Measurements from ENCODE around the gene ITSN1.
"Not testable (repeated sequence)": the region's sequence is repeated elsewhere in the genome, so short reads cannot be mapped to it uniquely, and the experiment has no call there.

Gene ITSN1

GRCh38 chr21:33651965-33652680, 9.8 kb downstream of the ITSN1 start:
- no peak for DNase-seq (ENCODE audit: low spot score)

GRCh38 chr21:33654412-33654811, 12.1 kb downstream of the ITSN1 start:
- no peak for DNase-seq (ENCODE audit: low spot score)

GRCh38 chr21:33655588-33656221, 13.4 kb downstream of the ITSN1 start:
- DNase-seq (ENCODE audit: low spot score), result peak; percentile 50

DNA sequence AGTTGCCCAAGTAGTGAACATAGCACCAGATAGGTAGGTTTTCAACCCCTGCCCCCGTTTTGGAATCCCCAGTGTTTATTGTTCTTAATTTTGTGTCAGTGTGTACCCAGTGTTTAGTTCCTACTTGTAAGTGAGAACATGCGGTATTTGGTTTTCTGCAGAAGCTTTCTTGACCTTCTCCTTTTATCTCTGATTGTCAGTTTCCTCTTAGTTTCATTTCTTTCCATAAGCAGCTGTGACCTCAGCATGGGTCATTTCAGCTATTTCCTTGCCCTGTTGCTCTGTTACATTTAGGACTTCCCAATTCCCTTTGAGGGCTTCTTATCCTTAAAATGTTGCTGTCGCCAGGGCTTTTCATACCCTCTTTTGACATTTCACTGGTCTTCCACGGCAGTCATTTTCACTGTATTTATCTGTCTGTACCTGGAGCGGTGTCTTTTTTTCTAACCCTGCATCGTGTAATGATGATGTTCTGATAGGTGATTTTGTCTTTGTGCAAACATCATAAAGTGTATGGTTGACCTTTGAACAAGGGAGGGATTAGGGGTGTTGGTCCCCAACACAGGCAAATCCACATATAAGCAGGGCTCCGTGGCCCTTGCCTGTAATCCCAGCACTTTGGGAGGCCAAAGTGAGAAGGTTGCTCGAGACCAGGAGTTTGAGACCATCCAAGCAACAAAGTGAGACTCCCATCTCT, 15.0 kb downstream of the ITSN1 start:
- DNase-seq (ENCODE audit: low spot score), result no peak

DNA sequence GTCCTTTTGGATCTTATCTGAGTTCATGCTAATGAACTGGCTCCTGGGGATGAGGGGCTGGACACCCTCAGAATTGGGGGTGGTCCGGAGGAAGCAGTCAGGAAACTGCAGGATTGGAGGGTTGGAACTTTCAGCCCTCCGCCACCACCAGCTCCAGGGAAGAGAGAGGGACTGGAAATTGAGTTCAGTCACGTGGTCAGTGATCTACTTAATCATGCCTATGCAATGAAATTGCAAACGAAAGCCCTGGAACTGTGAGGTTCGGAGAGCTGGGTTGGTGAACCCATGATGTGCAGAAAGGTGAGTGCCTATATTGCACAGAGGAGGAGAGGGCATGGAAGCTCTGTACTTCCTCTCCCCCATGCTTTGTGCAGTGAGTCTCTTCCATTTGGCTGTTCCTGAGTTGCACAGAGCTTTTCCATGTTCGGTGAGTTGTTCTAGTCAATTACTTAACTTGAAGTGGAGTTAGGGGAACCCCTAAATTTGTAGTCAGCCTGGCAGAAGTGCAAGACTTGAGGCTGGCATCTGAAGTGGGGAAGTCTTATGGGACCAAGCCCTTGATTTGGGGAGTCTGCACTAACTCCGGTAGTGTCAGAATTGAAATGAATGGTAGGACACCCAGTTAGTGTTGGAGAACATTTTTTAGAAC, 16.7 kb downstream of the ITSN1 start:
- no peak for DNase-seq (ENCODE audit: low spot score)

DNA sequence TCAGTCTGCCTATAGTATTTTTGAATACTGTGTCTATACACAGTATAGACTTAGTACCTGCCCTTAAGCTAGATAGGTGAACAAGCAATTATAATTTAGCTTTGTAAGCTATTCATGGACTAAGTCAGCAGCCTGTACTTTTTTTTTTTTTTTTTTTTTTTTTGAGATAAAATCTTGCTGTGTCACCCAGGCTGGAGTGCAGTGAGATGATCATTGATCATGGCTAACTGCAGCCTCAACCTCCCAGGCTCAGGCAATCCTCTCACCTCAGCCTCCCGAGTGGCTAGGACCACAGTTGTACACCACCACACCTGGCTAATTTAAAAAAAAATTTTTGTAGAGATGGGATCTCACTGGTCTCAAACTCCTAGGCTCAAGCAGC, 17.3 kb downstream of the ITSN1 start:
- DNase-seq (ENCODE audit: low spot score), result no peak

DNA sequence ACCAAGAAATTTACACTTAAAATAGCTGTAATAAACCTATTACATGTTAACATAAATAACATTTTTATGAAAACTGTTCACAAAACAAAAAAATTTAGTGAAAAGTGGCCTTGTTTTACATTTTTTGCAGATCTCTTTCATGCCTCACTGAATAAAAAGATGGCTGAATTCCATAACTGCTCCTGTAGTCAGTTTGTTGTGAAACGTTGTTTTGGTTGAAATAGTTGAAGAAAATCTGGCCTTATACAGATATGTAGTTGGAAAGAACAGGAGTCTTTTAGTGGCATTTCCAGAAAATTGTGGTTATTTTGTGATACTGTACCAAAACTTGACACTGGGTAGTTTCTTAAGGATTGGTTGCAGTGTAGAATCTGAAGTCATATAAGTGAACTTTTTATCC, 18.1 kb downstream of the ITSN1 start:
- peak; percentile 41 for DNase-seq (ENCODE audit: low spot score)

DNA sequence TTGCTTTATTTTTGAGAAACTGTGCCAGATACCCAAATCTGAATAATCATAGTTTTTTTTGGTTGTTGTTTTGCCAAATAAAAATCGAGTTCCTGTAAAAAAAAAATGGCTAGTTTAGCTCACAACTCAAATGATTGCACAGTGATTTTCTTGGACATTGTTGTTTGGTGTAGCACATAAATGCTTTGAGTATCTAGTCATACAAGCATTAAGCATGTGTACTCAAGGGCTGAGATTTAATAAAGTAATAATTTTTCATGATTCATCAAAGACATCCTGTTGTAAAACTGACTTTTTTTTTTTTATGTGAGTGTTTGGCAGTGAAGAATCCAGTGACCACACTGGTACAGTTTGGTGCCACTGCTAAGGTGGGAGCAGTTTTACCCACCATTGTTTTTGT, 18.8 kb downstream of the ITSN1 start:
- DNase-seq (ENCODE audit: low spot score), result no peak

GRCh38 chr21:33662046-33662445, 19.7 kb downstream of the ITSN1 start:
- no peak for DNase-seq (ENCODE audit: low spot score)

GRCh38 chr21:33663241-33663640, 20.9 kb downstream of the ITSN1 start:
- DNase-seq (ENCODE audit: low spot score), result no peak

DNA sequence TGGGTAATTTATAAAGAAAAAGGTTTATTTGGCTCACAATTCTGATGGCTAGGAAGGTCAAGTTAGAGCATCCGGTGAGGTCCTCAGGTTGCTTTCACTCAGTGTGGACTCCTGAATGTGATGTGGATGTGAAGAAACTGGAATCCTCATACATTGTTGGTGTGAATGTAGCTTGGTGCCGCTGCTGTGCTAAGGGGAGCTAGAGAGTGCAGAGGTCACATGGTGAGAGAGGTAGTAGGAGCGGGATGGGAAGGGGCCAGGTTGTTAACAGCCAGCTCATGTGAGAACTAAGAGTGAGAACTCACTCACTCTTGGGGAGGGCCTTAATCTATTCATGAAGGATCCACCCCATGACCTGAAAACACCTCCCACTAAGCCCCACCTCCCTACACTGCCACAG, 21.8 kb downstream of the ITSN1 start:
- DNase-seq (ENCODE audit: low spot score), result no peak

GRCh38 chr21:33666153-33666552, 23.9 kb downstream of the ITSN1 start:
- peak; percentile 27 for DNase-seq (ENCODE audit: low spot score)

- DNase-seq (ENCODE audit: low spot score), result no peak
These were observed 25.3 kb downstream of the ITSN1 start for GRCh38 chr21:33667636-33668035.

DNA sequence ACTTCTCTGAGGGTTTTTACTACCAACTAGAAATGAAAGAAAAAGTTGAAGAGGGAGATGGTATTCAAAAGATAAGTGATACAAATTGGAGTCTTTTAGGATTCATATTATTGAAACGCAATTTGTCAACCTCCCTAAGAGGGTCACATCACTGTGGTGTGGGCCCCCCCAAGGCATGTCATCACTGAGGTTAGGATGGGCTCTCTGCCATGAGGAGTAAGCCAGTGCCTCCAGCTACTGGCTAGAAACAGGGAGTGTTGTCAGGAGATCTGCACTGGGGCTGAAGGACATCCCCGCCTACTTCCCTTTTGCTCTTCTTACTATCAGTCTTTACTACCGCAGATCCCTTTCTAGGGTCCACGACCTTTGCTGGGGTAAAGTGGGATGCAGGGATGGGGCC, 25.9 kb downstream of the ITSN1 start:
- peak; percentile 53 for DNase-seq (ENCODE audit: low spot score)

DNA sequence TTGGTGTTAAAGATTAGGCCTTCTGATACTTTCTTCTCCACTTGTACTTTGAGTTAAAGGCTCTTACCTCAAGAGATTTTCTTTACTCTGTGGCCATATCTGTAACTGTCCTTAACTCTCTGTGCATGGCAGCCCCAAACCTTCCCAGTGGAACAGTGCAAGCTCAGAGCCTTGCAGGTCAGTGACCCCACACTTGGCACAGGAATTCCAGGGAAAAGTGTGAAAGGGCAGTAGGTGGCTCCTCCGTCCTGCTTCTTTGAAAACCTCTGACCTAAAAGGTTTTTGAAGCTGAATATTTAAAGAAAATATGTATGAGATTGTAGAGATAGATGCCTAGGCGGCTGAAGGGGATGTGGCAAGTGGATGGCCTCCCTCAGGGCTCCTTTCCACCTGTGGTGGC, 26.3 kb downstream of the ITSN1 start:
- no peak for DNase-seq (ENCODE audit: low spot score)

DNA sequence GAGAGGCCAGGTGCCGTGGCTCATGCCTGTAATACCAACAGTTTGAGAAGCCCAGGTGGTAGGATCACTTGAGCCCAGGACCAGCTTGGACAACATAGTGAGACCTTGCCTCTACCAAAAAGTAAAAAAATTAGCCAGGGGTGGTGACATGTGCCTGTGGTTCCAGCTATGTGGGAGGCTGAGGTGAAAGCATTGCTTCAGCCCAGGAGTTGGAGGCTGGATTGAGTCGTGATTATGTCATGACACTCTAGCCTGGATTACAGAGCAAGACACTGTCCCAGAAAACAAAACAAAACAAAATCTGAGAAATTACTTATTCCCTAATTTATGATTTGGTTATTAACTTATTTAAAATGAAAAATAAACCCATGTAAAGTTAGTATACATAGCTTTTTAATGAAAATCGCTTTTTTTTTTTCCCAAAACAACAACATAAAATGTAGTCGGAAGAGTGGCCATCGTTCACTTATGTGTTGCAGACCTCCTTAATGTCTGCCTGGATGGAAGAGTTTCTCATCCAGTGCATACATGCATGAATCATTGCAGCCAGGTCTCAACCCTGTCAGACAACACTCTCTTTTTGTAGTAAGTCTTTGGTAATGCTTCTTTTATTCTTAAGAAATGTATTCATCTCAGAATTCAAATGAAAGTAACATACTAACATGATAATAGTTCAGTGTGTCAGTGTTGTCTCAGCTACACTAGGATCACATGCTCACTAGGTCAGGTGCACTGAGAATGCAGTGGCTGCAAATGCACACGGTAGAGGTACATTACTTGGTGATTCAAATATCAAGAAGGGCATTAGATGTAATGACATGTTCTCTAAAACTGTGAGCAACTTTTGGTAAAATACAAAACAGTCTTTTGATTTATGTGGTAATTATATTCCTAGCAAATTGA, 28.0 kb downstream of the ITSN1 start:
- DNase-seq (ENCODE audit: low spot score), result no peak

DNA sequence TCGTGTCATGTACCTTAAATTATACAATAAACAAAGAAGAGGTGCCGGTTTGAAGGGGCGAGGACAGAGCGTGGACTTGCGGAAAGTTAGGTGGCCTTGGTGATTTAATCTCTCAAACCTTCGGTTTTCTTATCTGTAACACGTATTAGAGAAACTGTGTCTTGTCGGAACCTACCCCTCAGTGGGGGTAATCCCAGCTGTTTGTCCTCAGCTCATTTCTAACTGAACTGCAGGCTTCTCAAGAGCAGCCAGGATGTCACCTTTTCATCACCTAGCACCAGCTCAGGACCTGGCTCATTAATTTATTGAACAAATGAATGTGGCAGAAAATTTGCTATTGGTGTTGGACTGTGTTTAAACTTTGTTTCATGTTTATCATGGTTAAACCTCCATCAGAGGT, 31.2 kb downstream of the ITSN1 start:
- DNase-seq (ENCODE audit: low spot score), result no peak

DNA sequence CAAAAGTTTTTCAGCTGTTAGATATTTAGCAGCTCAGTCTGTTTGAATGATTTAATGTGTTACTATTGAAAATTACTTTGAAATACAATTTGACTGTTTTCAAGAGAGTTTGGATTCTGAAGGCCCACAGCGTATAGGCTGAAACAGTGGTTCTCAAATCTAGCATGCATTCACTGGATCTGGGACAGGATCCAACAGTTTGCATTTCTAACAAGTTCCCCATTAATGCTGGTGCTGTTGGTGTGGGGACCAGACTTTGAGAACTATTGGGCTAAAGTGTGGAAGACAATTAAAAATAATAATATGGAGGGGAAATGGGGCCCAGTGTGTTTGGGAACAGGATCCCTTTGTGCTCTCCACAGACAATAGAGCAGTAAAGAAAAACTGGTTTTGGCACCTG, 31.9 kb downstream of the ITSN1 start:
- DNase-seq (ENCODE audit: low spot score), result no peak

DNA sequence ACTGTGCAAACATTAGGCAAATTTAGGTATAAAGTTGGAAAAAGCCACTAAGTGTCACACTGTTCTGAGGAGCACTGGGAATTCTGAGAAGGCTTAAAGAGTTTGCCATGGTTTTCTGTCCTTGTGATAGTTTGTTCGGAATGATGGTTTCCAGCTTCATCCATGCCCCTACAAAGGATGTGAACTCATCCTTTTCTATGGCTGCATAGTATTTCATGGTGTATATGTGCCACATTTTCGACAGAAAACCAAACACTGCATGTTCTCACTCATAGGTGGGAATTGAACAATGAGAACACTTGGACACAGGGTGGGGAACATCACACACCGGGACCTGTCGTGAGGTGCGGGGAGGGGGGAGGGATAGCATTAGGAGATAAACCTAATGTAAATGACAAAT, 34.4 kb downstream of the ITSN1 start:
- not testable (repeated sequence) for DNase-seq (ENCODE audit: low spot score)

- DNase-seq (ENCODE audit: low spot score), result no peak
These were observed 35.1 kb downstream of the ITSN1 start for GRCh38 chr21:33677450-33677849.

DNA sequence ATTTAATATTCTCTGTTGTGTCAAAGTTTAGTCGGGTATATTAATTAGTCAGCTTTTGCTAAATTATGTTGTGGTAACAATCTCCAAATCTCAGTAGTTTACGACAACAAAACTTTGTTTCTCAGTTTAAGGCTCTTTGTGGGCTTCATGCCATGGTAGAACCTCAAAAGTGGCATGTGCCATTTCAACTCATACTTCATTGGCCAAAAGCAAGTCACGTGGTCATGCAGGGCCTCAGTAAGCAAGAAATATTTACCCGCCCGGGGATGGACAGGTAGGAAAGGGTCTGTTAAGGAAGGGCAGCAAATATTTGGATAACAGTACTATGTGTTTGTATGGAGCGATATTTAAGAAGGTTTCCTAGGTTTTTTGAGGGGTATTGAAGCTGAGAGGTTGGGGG, 38.6 kb downstream of the ITSN1 start:
- no peak for DNase-seq (ENCODE audit: low spot score)
